DOHH2 (cell line): ENCODE data around the gene EME2.

ENCODE experiments used
- H3F3A ChIP-seq: fragments of 200-600 bp; sonication (generic), shearing (Covaris generic); 2 replicates; pipeline ENCODE4 v1.6.0; 2016; ENCODE audit warnings: antibody characterized with exemption, mild to moderate bottlenecking; ENCODE audit not compliant: control insufficient read depth, insufficient read depth
- H3K27ac ChIP-seq: fragments of 200-600 bp; sonication (generic); 2 replicates; pipeline ENCODE4 v1.5.1; 2014; ENCODE audit warnings: low read depth, mild to moderate bottlenecking, low read length, moderate library complexity
- H3K27me3 ChIP-seq: fragments of 200-600 bp; sonication (generic); 2 replicates; pipeline ENCODE4 v1.6.1; 2014; ENCODE audit warnings: mild to moderate bottlenecking, low read length, mixed read lengths; ENCODE audit not compliant: control insufficient read depth
- H3K36me3 ChIP-seq: fragments of 200-600 bp; sonication (generic); 2 replicates; pipeline ENCODE4 v1.6.1; 2014; ENCODE audit warnings: mild to moderate bottlenecking, low read length, moderate library complexity, mixed read lengths; ENCODE audit not compliant: control insufficient read depth
- H3K4me1 ChIP-seq: fragments of 200-600 bp; sonication (generic); 2 replicates; pipeline ENCODE4 v1.6.1; 2014; ENCODE audit warnings: mild to moderate bottlenecking, low read length, mixed read lengths; ENCODE audit not compliant: control insufficient read depth
- H3K4me2 ChIP-seq: fragments of 200-600 bp; sonication (generic); 2 replicates; pipeline ENCODE4 v1.6.0; 2014; ENCODE audit warnings: mild to moderate bottlenecking, low read length, moderate library complexity
- H3K4me3 ChIP-seq: fragments of 200-600 bp; sonication (generic); 2 replicates; pipeline ENCODE4 v1.5.1; 2014; ENCODE audit warnings: mild to moderate bottlenecking, low read length, mixed read lengths
- H3K79me2 ChIP-seq: fragments of 200-600 bp; sonication (generic); 2 replicates; pipeline ENCODE4 v1.6.1; 2014; ENCODE audit warnings: mild to moderate bottlenecking, low read length, mixed read lengths; ENCODE audit not compliant: control insufficient read depth
- H3K9me2 ChIP-seq: fragments of 200-600 bp; sonication (generic); replicated peaks from 2 replicates; pipeline ENCODE4 v1.6.1; 2014; ENCODE audit warnings: mild to moderate bottlenecking, low read length, mixed read lengths; ENCODE audit not compliant: control insufficient read depth
- H3K9me3 ChIP-seq: fragments of 200-600 bp; sonication (generic); 2 replicates; pipeline ENCODE4 v1.6.1; 2014; ENCODE audit warnings: antibody characterized with exemption, low read length, mixed read lengths; ENCODE audit not compliant: control insufficient read depth, insufficient read depth
- H4K20me1 ChIP-seq: fragments of 200-600 bp; sonication (generic); 2 replicates; pipeline ENCODE4 v1.6.0; 2014; ENCODE audit warnings: low read depth, mild to moderate bottlenecking, antibody characterized with exemption, low read length, moderate library complexity; ENCODE audit not compliant: control insufficient read depth, insufficient read depth
- CTCF ChIP-seq: fragments of 200-600 bp; sonication (generic); IDR thresholded peaks from one replicate; pipeline ENCODE4 v1.5.1; 2014; ENCODE audit warnings: antibody characterized with exemption, mild to moderate bottlenecking, low read depth, low read length; ENCODE audit not compliant: poor library complexity, severe bottlenecking
- EZH2phosphoT487 ChIP-seq: fragments of 200-600 bp; sonication (generic); IDR thresholded peaks from 2 replicates; pipeline ENCODE4 v1.6.1; 2017; ENCODE audit warnings: borderline replicate concordance, mild to moderate bottlenecking, antibody characterized with exemption, low read length, moderate library complexity, mixed read lengths

The EME2 gene

GRCh38 chr16:1749152-1750117 is 23.2 kb upstream of the EME2 start:
- TF ChIP-seq EZH2phosphoT487 (no peak), CTCF (no peak)
- Histone ChIP-seq H3K4me1 (no peaks in the 10 kb centered on the region), H3F3A (no peaks in the 10 kb centered on the region), H3K36me3 (peaks cover 57% of the 10 kb centered on the region), H3K27me3 (no peaks in the 10 kb centered on the region), H3K4me2 (no peak overlapping the region), H3K9me2 (no peaks in the 10 kb centered on the region), H3K9me3 (no peaks in the 10 kb centered on the region), H3K27ac (no peak overlapping the region), H3K79me2 (no peaks in the 10 kb centered on the region), H4K20me1 (no peaks in the 10 kb centered on the region), H3K4me3 (no peak overlapping the region)

DNA sequence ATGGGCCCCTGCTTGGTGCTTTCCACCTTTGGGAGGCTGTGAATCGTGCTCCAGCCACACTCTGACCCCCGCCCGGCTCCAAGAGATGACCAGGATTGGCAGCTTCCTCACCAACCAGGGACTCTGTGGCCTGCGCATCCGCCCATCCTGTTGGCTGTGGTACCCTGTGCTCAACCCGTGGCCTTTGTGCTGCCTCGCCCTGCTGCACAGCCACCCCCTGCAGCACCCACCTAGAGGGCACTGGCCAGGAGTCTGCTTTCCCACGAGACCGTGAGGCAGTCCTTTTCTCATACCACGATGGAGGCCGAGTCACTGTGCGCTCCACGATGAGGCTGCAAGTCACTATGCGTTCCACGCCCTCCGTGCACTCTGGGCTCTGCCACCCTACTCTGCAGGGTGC is 20.7 kb upstream of the EME2 start:
- Histone ChIP-seq H3K27ac (no peak overlapping the region), H3K9me2 (no peaks in the 10 kb centered on the region), H3K27me3 (no peaks in the 10 kb centered on the region), H3K36me3 (peaks cover 54% of the 10 kb centered on the region), H4K20me1 (no peaks in the 10 kb centered on the region), H3K9me3 (no peaks in the 10 kb centered on the region), H3K4me2 (no peak overlapping the region), H3K4me1 (no peaks in the 10 kb centered on the region), H3F3A (no peaks in the 10 kb centered on the region), H3K79me2 (no peaks in the 10 kb centered on the region), H3K4me3 (no peak overlapping the region)
- TF ChIP-seq CTCF, result no peak
- no peak for TF ChIP-seq EZH2phosphoT487

DNA sequence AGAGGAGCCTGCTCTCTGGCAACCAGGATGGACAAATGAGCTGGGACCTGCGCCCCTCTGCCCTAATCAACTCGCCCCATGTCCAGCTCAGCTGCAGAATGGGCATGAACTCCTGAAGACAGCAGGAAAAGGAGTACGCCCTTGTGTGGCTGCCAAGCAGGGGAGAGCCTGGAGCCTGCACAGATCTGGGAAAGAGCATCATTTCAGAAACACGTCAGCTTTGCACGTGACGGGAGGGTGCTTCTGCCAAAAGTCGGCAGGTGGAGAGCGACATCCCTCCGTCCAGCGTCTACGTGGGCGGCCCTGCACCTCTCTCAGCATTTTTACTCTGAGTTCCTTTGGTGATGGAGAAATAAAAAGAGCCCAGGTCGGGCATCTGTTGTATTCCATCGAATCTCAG is 19.8 kb upstream of the EME2 start:
- Histone ChIP-seq H3K79me2 (no peaks in the 10 kb centered on the region), H4K20me1 (no peaks in the 10 kb centered on the region), H3K27me3 (no peaks in the 10 kb centered on the region), H3K36me3 (peaks cover 50% of the 10 kb centered on the region), H3K4me2 (no peak overlapping the region), H3K27ac (no peak overlapping the region), H3K9me3 (no peaks in the 10 kb centered on the region), H3F3A (no peaks in the 10 kb centered on the region), H3K9me2 (no peaks in the 10 kb centered on the region), H3K4me1 (no peaks in the 10 kb centered on the region), H3K4me3 (no peak overlapping the region)
- TF ChIP-seq CTCF (no peak), EZH2phosphoT487 (no peak)
